T-cell (primary cell): ENCODE data around the gene ZNF687. TPM values are rescaled to one million over a fixed set of nuclear protein-coding genes. Genes with fewer than 3 reads are reported as not detected.

Experiments
- ATAC-seq, 4 experiments: fragments of 200-7000 bp in 3 of 4; fragments of 150-1000 bp in 1 of 4; cut with Tn5 transposase; replicated peaks in 1 of 4; 1 replicate in 3 of 4; 2 replicates in 1 of 4; pipeline ENCODE4 v1.10.0; 2021; ENCODE audit warnings: moderate library complexity in 3 of 4, mild to moderate bottlenecking in 2 of 4, moderate number of reproducible peaks in 1 of 4
- CTCF ChIA-PET, 2 donors: fragments of 300-600 bp; sonication (Branson Sonifier 250); formaldehyde crosslinking; loops; one replicate each; lab custom pipeline; 2022; ENCODE audit warnings: antibody characterized with exemption in 2 of 2; lab: Charles Lee
- POLR2A ChIA-PET, 2 donors: fragments of 300-600 bp; sonication (Branson Sonifier 250); formaldehyde crosslinking; loops; one replicate each; lab custom pipeline; 2022; ENCODE audit warnings: antibody characterized with exemption in 2 of 2; lab: Charles Lee
- DNase-seq, 35 experiments: peaks; one replicate each; pipeline versions ENCODE4 v3.0.0 to v3.0.0-alpha.2; 2013 to 2023
- H3K27ac ChIP-seq: one replicate; pipeline ENCODE4 v1.5.1; 2013; ENCODE audit warnings: low read length
- H3K27me3 ChIP-seq, 2 experiments: replicated peaks in 1 of 2; 1 replicate in 1 of 2; 2 replicates in 1 of 2; pipeline versions ENCODE4 v1.6.1 to v1.7.0; 2013; ENCODE audit warnings: low read length in 1 of 2, mixed read lengths in 1 of 2; ENCODE audit not compliant: control insufficient read depth in 2 of 2, insufficient read depth in 2 of 2; ENCODE audit errors: extremely low read depth in 1 of 2
- H3K36me3 ChIP-seq, 2 donors: 1 replicate in 1 of 2; 2 replicates in 1 of 2; pipeline versions ENCODE4 v1.6.1 to v1.7.0; 2013; ENCODE audit warnings: low read length in 1 of 2; ENCODE audit not compliant: control insufficient read depth in 2 of 2, insufficient read depth in 1 of 2; ENCODE audit errors: extremely low read depth in 1 of 2
- H3K4me1 ChIP-seq, 2 experiments: 1 replicate in 1 of 2; 2 replicates in 1 of 2; pipeline versions ENCODE4 v1.6.1 to v1.7.0; 2013; ENCODE audit warnings: low read length in 2 of 2, mixed read lengths in 1 of 2; ENCODE audit not compliant: insufficient read depth in 2 of 2, control insufficient read depth in 1 of 2; ENCODE audit errors: extremely low read depth in 1 of 2
- H3K4me3 ChIP-seq, 2 donors: 1 replicate in 1 of 2; 2 replicates in 1 of 2; pipeline versions ENCODE4 v1.5.1 to v1.7.0; 2013; ENCODE audit warnings: mild to moderate bottlenecking in 2 of 2, low read length in 1 of 2, moderate library complexity in 1 of 2; ENCODE audit not compliant: control insufficient read depth in 1 of 2; ENCODE audit errors: extremely low read depth in 1 of 2
- H3K9me3 ChIP-seq: 2 replicates; pipeline ENCODE4 v1.7.0; 2013
- H3K27ac Mint-ChIP-seq, 2 donors: one replicate each; pipeline ENCODE4 v1.8.0; 2020 to 2021; ENCODE audit warnings: mild to moderate bottlenecking in 2 of 2, mixed read lengths in 2 of 2
- H3K27me3 Mint-ChIP-seq, 2 donors: one replicate each; pipeline ENCODE4 v1.8.0; 2021 to 2022; ENCODE audit warnings: mixed read lengths in 2 of 2
- H3K36me3 Mint-ChIP-seq: one replicate; pipeline ENCODE4 v1.8.0; 2021; ENCODE audit warnings: mixed read lengths
- H3K4me1 Mint-ChIP-seq, 3 donors: one replicate each; pipeline ENCODE4 v1.8.0; 2020 to 2022; ENCODE audit warnings: mixed read lengths in 3 of 3, mild to moderate bottlenecking in 1 of 3
- H3K4me3 Mint-ChIP-seq, 3 donors: one replicate each; pipeline ENCODE4 v1.8.0; 2020 to 2022; ENCODE audit warnings: mild to moderate bottlenecking in 3 of 3, mixed read lengths in 3 of 3, moderate library complexity in 3 of 3
- H3K9me3 Mint-ChIP-seq, 3 donors: one replicate each; pipeline ENCODE4 v1.8.0; 2020 to 2022; ENCODE audit warnings: mixed read lengths in 3 of 3
- WGBS: methylation state at CpG from one replicate; pipeline ENCODE4 v1.1.5; 2013; ENCODE audit warnings: missing lambda C conversion rate; ENCODE audit not compliant: insufficient coverage; 5-methylcytosine and 5-hydroxymethylcytosine counted together
- total RNA-seq, 35 experiments: library from RNA in 6 of 35; stranded (reverse) in 6 of 35; fragments of 120-200 nt in 1 of 35; gene quantifications; one replicate each; pipeline versions ENCODE4 v1.2.1 to v1.2.4 and lab custom pipeline; 2013 to 2026

Gene ZNF687
- total RNA-seq, 5 donors from 2014 or later (not counting 1 experiment from before 2014, with no cell fraction given): 27.7 to 44.2 (median 40.5) TPM

GRCh38 chr1:151243683-151244216 lies 38.3 kb upstream of the ZNF687 start:
- no peaks in the 10 kb centered on the region for H3K27me3 Mint-ChIP-seq
- no peaks in the 10 kb centered on the region for H3K4me1 Mint-ChIP-seq
- Histone ChIP-seq H3K27ac (no peak overlapping the region), H3K4me3 (no peak overlapping the region), H3K36me3 (peaks cover 12 to 87% of the 10 kb centered on the region in 2 donors), H3K9me3 (no peaks in the 10 kb centered on the region), H3K27me3 (no peaks in the 10 kb centered on the region), H3K4me1 (no peaks in the 10 kb centered on the region)
- no peaks in the 10 kb centered on the region for H3K9me3 Mint-ChIP-seq
- ATAC-seq: no peak
- WGBS: 100% methylated on average over 1 of the region's 5 CpGs
- ChIA-PET CTCF (no interaction called here), POLR2A (no interaction called here)
- no peak overlapping the region for H3K4me3 Mint-ChIP-seq
- H3K27ac Mint-ChIP-seq: no peak overlapping the region
- peaks cover 58% of the 10 kb centered on the region for H3K36me3 Mint-ChIP-seq
- DNase-seq: no peak

- Mint-ChIP-seq H3K27ac (no peak overlapping the region), H3K36me3 (peaks cover 55% of the 10 kb centered on the region), H3K27me3 (no peaks in the 10 kb centered on the region), H3K4me1 (peaks cover 0 to 2% (median 2%) of the 10 kb centered on the region in 3 donors), H3K9me3 (no peaks in the 10 kb centered on the region), H3K4me3 (no peak overlapping the region)
- H3K9me3 ChIP-seq: no peaks in the 10 kb centered on the region
- ChIA-PET CTCF (interaction anchor here in 1 of 2 donors (0.5 kb wide), 1 partner anchor 147 kb away, joined by 3 read pairs; no protein-coding TSS in a partner anchor), POLR2A (interaction anchor here in 1 of 2 donors (0.6 kb wide), 2 partner anchors 20 to 54 kb away, joined by 3 read pairs; no protein-coding TSS in a partner anchor)
- H3K27ac ChIP-seq: no peak overlapping the region
- H3K36me3 ChIP-seq: peaks cover 9 to 68% of the 10 kb centered on the region in 2 donors
- H3K27me3 ChIP-seq: no peaks in the 10 kb centered on the region
- WGBS: 80% methylated on average over 1 of the region's 2 CpGs
- no peak for DNase-seq
- no peak overlapping the region for H3K4me3 ChIP-seq
- H3K4me1 ChIP-seq: no peaks in the 10 kb centered on the region
- no peak for ATAC-seq
Measured at GRCh38 chr1:151246786-151247185, 35.3 kb upstream of the ZNF687 start.

GRCh38 chr1:151251656-151252470 lies 30.2 kb upstream of the ZNF687 start:
- H3K4me3 Mint-ChIP-seq: no peak overlapping the region
- DNase-seq: peak; percentile 7 to 83 (median 59)
- peaks cover 6 to 23% of the 10 kb centered on the region in 2 experiments for H3K4me1 ChIP-seq
- POLR2A ChIA-PET: interaction anchor here (0.6 to 1.0 kb wide), 7 partner anchors 16 to 1018 kb away, joined by 3 to 5 read pairs (median 3); no protein-coding TSS in a partner anchor
- H3K27me3 Mint-ChIP-seq: no peaks in the 10 kb centered on the region
- 81% methylated on average over 10 of the region's 16 CpGs for WGBS
- H3K9me3 ChIP-seq: no peaks in the 10 kb centered on the region
- no peak overlapping the region for H3K27ac Mint-ChIP-seq
- H3K27ac ChIP-seq: no peak overlapping the region
- H3K4me3 ChIP-seq: no peak overlapping the region
- H3K36me3 ChIP-seq: peaks cover 4 to 24% of the 10 kb centered on the region in 2 donors
- no peaks in the 10 kb centered on the region for H3K27me3 ChIP-seq
- peaks cover 17 to 23% (median 21%) of the 10 kb centered on the region in 3 donors for H3K4me1 Mint-ChIP-seq
- CTCF ChIA-PET: interaction anchor here (0.6 to 1.9 kb wide), 19 partner anchors 9 to 736 kb away, joined by 3 to 19 read pairs (median 4); partner anchors contain the start of genes TNFAIP8L2 (in 1 of the 2), VPS72 (in 1 of the 2) and ZNF687 (in 1 of the 2)
- H3K9me3 Mint-ChIP-seq: no peaks in the 10 kb centered on the region
- peak; percentile 44 to 64 (median 54) for ATAC-seq
- H3K36me3 Mint-ChIP-seq: peaks cover 17% of the 10 kb centered on the region

- Histone ChIP-seq H3K27ac (peak within 1 kb of the TSS; percentile 69), H3K4me1 (peaks cover 6 to 29% of the 10 kb centered on the region in 2 experiments), H3K36me3 (peaks cover 0 to 6% of the 10 kb centered on the region in 2 donors), H3K4me3 (peak within 1 kb of the TSS; percentile 82 to 92), H3K9me3 (no peaks in the 10 kb centered on the region), H3K27me3 (no peaks in the 10 kb centered on the region)
- 11% methylated on average over 42 of the region's 56 CpGs for WGBS
- Mint-ChIP-seq H3K4me1 (peaks cover 27 to 39% (median 36%) of the 10 kb centered on the region in 3 donors), H3K27me3 (no peaks in the 10 kb centered on the region), H3K4me3 (peak within 1 kb of the TSS; percentile 83 to 91 (median 88)), H3K9me3 (no peaks in the 10 kb centered on the region), H3K27ac (peak within 1 kb of the TSS; percentile 89), H3K36me3 (peaks cover 1% of the 10 kb centered on the region)
- peak; percentile 93 to 96 (median 94) for ATAC-seq
- DNase-seq: peak; percentile 78 to 97 (median 93)
- CTCF ChIA-PET: interaction anchor here in 1 of 2 donors (0.7 to 1.6 kb wide), 7 partner anchors 27 to 157 kb away, joined by 3 to 12 read pairs (median 6); partner anchors contain the start of genes TNFAIP8L2, VPS72 and ZNF687
- POLR2A ChIA-PET: interaction anchor here (0.6 to 1.4 kb wide), 6 partner anchors 156 to 879 kb away, joined by 3 to 12 read pairs (median 4); partner anchors contain the start of genes CDC42SE1 (in 1 of the 2), CELF3 (in 1 of the 2) and GOLPH3L (in 1 of the 2)
Measured at GRCh38 chr1:151254217-151255213, 27.6 kb upstream of the ZNF687 start, which contains the start of gene PSMD4. Gene PSMD4 (plus strand): TSS chr1:151254734. CDS start chr1:151254783, 49 bp downstream.

GRCh38 chr1:151255381-151255780 lies 26.7 kb upstream of the ZNF687 start:
- Mint-ChIP-seq H3K4me1 (peaks cover 27 to 42% (median 40%) of the 10 kb centered on the region in 3 donors), H3K27ac (peak overlapping the region; percentile 84 to 89), H3K27me3 (no peaks in the 10 kb centered on the region), H3K9me3 (no peaks in the 10 kb centered on the region), H3K4me3 (peak overlapping the region; percentile 83 to 91 (median 88)), H3K36me3 (no peaks in the 10 kb centered on the region)
- Histone ChIP-seq H3K4me1 (peaks cover 6 to 29% of the 10 kb centered on the region in 2 experiments), H3K27ac (peak overlapping the region; percentile 69), H3K9me3 (no peaks in the 10 kb centered on the region), H3K27me3 (no peaks in the 10 kb centered on the region), H3K36me3 (peaks cover 0 to 4% of the 10 kb centered on the region in 2 donors), H3K4me3 (peak overlapping the region; percentile 82 to 92)
- ATAC-seq: no peak
- ChIA-PET POLR2A (interaction anchor here in 1 of 2 donors (1.4 kb wide), 1 partner anchor 558 kb away, joined by 4 read pairs; the partner anchor contains the start of gene GOLPH3L), CTCF (interaction anchor here in 1 of 2 donors (0.7 to 1.6 kb wide), 4 partner anchors 26 to 158 kb away, joined by 3 to 12 read pairs (median 6); partner anchors contain the start of gene ZNF687)
- WGBS: 59% methylated on average over 7 of the region's 10 CpGs
- peak in 1 of 35 experiments; percentile 20 for DNase-seq
